Spleen (tissue), 7 donors: ENCODE data around the gene ANO7.

Source experiments
- CTCF ChIP-seq, 11 experiments: fragments of 200-600 bp in 7 of 11; fragments of 450-650 bp in 4 of 11; sonication (generic) in 4 of 11; IDR thresholded peaks in 8 of 11; conservative IDR thresholded peaks in 3 of 11; 1 replicate in 7 of 11; 2 replicates in 4 of 11; pipeline versions ENCODE4 v1.4.0 to v1.8.0; 2016 to 2021; ENCODE audit warnings: antibody characterized with exemption in 11 of 11, inconsistent platforms in 4 of 11, mild to moderate bottlenecking in 1 of 11
- POLR2AphosphoS5 ChIP-seq, 3 donors: sonication (generic); formaldehyde crosslinking; IDR thresholded peaks; one replicate each; pipeline ENCODE4 v1.5.1; 2017; ENCODE audit warnings: antibody characterized with exemption in 3 of 3
- donor health status: DM: no; HTN: no; CAD: no; lungs with moderate emphysema.
- donor health status: DM: no; HTN: no; CAD: no.
- donor health status: DM: no; HTN: no; CAD: no.

- TF ChIP-seq POLR2AphosphoS5 (IDR thresholded peaks at IDR 0.05) (no peak), CTCF (IDR thresholded peaks at IDR 0.05 in 8 of 11, conservative IDR thresholded peaks at IDR 0.05 in 3 of 11) (no peak)
Observed at GRCh38 chr2:241189093-241189855, 797 bp downstream of the ANO7 start.
